ENCODE results near the gene ELANE.

The ELANE gene

GRCh38 chr19:900043-900301 is 47.9 kb downstream of the ELANE start:
- no peak for DNase-seq (ENCODE audit: low read depth)
- no peak for TF ChIP-seq CTCF (IDR thresholded peaks at IDR 0.05; ENCODE audit: insufficient read depth, low read depth, low read length, missing control alignments)
- no peak overlapping the region for H3K4me3 ChIP-seq (ENCODE audit: low read length)

- no peak overlapping the region for H3K4me3 ChIP-seq (ENCODE audit: low read length)
- DNase-seq (ENCODE audit: low read depth) = peak; percentile 53
- TF ChIP-seq CTCF (IDR thresholded peaks at IDR 0.05; ENCODE audit: insufficient read depth, low read depth, low read length, missing control alignments) = no peak
These were observed 48.4 kb downstream of the ELANE start for GRCh38 chr19:900302-901111.

- H3K4me3 ChIP-seq (ENCODE audit: low read length) = no peak overlapping the region
- TF ChIP-seq CTCF (IDR thresholded peaks at IDR 0.05; ENCODE audit: insufficient read depth, low read depth, low read length, missing control alignments) = no peak
- no peak for DNase-seq (ENCODE audit: low read depth)
These were observed 49.4 kb downstream of the ELANE start for GRCh38 chr19:901216-902092.

- no peak for DNase-seq (ENCODE audit: low read depth)
- no peak for TF ChIP-seq CTCF (IDR thresholded peaks at IDR 0.05; ENCODE audit: insufficient read depth, low read depth, low read length, missing control alignments)
- H3K4me3 ChIP-seq (ENCODE audit: low read length) = no peak overlapping the region
These were observed 49.9 kb downstream of the ELANE start for GRCh38 chr19:902093-902370.

- TF ChIP-seq CTCF (IDR thresholded peaks at IDR 0.05; ENCODE audit: insufficient read depth, low read depth, low read length, missing control alignments) = no peak
- no peak for DNase-seq (ENCODE audit: low read depth)
These were observed 50.5 kb downstream of the ELANE start for GRCh38 chr19:902446-903226.

GRCh38 chr19:903266-903797 is 51.2 kb downstream of the ELANE start:
- DNase-seq (ENCODE audit: low read depth) = no peak
- no peak for TF ChIP-seq CTCF (IDR thresholded peaks at IDR 0.05; ENCODE audit: insufficient read depth, low read depth, low read length, missing control alignments)
- H3K4me3 ChIP-seq (ENCODE audit: low read length) = no peak overlapping the region

More at GRCh38 chr19:902446-903226, 50.5 kb downstream of the ELANE start:
- no peak overlapping the region for H3K4me3 ChIP-seq (ENCODE audit: low read length)

Data from epithelial cell of esophagus (primary cell).